ENCODE data around the gene DIDO1. TPM values are rescaled to one million over a fixed set of nuclear protein-coding genes. Genes with fewer than 3 reads are reported as not detected.

DIDO1 gene
- total RNA-seq, 1 donor from 2014 or later, result 58.1 TPM

DNA sequence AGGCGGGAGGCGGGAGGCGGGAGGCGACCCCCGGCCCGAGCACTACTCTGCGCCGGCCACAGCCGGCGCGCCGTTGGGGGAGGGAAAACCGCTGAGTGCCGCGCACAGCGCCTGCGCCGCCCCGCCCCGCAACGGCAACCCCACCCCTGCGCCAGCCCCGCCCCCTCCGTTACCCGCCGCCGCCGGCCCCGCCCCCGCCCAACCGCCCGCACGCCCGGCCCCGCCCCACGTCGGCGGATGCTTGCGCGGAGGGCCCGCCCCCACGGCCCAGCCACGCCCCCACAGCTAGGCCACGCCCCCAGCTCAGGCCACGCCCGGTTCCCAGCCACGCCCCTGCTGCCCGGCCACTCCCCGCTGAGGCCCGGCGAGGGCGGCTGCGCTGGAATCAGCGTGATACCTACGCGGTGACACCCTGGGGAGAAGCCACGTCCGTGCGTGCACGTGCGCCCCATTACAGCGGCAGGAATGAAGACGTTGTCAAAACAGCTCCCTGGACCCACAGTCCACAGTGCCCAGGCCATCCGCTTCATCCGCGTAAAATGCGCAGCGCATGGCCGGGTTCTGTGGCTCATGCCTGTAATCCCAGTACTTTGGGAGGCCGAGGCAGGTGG lies 64.5 kb downstream of the DIDO1 start, which contains the start of gene TCFL5:
TCFL5 (minus strand) TSS at position 97 of the 611 bp plus-strand sequence. CDS start 152 bp downstream, outside the sequence.
- Mint-ChIP-seq H3K27ac (no peak within 1 kb of the TSS), H3K27me3 (peaks cover 18% of the 10 kb centered on the region), H3K4me1 (ENCODE audit: unreplicated experiment) (peaks cover 20% of the 10 kb centered on the region), H3K9me3 (no peaks in the 10 kb centered on the region), H3K36me3 (peaks cover 19% of the 10 kb centered on the region), H3K4me3 (peak within 1 kb of the TSS; percentile 85)
- TF ChIP-seq, protein P1, sequence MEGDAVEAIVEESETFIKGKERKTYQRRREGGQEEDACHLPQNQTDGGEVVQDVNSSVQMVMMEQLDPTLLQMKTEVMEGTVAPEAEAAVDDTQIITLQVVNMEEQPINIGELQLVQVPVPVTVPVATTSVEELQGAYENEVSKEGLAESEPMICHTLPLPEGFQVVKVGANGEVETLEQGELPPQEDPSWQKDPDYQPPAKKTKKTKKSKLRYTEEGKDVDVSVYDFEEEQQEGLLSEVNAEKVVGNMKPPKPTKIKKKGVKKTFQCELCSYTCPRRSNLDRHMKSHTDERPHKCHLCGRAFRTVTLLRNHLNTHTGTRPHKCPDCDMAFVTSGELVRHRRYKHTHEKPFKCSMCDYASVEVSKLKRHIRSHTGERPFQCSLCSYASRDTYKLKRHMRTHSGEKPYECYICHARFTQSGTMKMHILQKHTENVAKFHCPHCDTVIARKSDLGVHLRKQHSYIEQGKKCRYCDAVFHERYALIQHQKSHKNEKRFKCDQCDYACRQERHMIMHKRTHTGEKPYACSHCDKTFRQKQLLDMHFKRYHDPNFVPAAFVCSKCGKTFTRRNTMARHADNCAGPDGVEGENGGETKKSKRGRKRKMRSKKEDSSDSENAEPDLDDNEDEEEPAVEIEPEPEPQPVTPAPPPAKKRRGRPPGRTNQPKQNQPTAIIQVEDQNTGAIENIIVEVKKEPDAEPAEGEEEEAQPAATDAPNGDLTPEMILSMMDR (conservative IDR thresholded peaks at IDR 0.05), result no peak
- DNase-seq (ENCODE audit: extremely low spot score, unreplicated experiment), result peak; percentile 98

DNA sequence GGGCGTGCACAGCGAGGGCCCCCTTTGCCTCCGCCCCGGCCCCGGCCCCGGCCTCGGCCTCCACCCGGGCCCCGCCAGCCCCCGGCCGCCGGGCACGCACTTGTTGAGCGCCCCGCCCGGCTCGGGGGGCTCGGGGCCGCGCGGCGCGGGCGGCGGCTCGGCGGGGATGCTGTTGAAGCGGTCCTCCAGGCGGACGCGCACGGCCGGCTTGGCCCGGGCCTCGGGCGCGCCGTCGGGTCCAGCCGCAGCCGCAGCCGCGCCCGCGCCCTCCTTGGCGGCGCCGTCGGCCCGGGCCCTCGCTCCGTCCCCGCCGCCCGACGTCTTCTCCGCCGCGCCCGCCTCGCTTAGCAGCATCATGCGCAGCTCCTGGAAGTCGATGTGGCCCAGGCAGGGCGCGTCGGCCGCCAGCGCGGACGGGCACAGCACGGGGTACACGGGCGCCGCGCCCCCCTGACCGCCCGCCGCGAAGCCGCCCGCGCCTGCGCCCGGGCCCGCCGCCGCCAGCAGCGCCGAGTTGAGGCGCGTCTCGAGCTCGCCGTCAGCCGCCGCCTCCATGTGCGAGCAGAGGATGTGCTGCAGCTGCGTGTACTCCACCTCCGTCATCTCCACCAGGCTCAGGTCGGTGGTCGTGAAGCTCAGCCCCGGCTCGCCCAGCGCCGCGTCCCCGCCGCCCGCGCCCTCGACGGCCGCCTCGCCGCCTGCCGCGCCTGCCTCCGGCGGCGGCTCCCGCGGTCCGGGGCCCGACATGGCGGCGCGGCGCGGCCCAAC lies 65.2 kb downstream of the DIDO1 start:
- no peaks in the 10 kb centered on the region for H3K9me3 Mint-ChIP-seq
- TF ChIP-seq, protein P1 (conservative IDR thresholded peaks at IDR 0.05), result no peak
- no peak for DNase-seq (ENCODE audit: extremely low spot score, unreplicated experiment)
- peaks cover 18% of the 10 kb centered on the region for H3K27me3 Mint-ChIP-seq
- H3K27ac Mint-ChIP-seq, result no peak overlapping the region
- H3K4me1 Mint-ChIP-seq (ENCODE audit: unreplicated experiment), result peaks cover 20% of the 10 kb centered on the region
- peaks cover 19% of the 10 kb centered on the region for H3K36me3 Mint-ChIP-seq
- no peak overlapping the region for H3K4me3 Mint-ChIP-seq

DNA sequence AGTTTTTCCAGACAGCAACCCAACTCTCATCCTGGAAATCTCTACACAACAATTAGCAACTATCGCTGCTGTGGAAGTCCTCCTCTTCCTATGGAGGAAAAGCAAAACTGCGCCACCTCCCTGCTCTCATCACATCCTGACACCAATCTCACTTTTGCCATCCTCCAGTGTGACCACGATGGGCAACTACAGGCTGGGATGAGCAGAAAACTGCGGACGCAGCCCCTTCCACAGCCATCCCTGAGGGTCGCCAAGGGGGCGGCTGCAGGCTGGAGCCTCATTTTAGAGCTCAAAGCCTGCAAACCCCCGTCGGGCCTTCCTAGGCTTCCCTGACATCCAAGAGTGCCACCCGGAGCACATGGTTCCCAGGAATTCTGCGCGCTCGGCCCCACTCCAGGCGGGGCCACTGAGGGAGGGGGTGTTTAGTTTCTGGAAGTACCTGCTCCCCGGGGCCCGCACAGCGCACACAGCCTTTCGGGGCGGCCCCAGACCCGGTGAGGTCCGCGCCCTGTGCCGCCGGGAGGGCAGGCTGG lies 65.8 kb downstream of the DIDO1 start:
- H3K27me3 Mint-ChIP-seq, result peaks cover 18% of the 10 kb centered on the region
- TF ChIP-seq, protein P1 (conservative IDR thresholded peaks at IDR 0.05), result no peak
- no peaks in the 10 kb centered on the region for H3K9me3 Mint-ChIP-seq
- H3K4me3 Mint-ChIP-seq, result peak overlapping the region; percentile 85
- no peak for DNase-seq (ENCODE audit: extremely low spot score, unreplicated experiment)
- H3K4me1 Mint-ChIP-seq (ENCODE audit: unreplicated experiment), result peaks cover 20% of the 10 kb centered on the region
- H3K27ac Mint-ChIP-seq, result peak overlapping the region; percentile 36
- peaks cover 19% of the 10 kb centered on the region for H3K36me3 Mint-ChIP-seq

DNA sequence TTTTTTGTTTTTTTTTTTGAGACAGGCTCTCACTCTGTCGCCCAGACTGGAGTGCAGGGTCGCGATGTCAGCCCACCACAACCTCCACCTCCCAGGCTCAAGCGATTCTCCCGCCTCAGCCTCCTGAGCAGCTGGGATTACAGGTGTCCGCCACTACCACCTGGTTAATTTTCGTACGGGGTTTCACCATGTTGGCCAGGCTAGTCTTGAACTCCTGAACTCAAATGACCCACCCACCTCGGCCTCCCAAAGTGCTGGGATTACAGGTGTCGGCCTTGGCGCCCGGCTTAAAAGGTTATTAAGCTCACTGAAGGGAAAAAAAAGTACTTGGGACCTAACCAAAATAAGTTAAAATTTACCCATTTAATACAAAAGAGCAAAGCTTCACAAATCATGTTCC lies 66.6 kb downstream of the DIDO1 start:
- Mint-ChIP-seq H3K27me3 (peaks cover 18% of the 10 kb centered on the region), H3K4me1 (ENCODE audit: unreplicated experiment) (peaks cover 20% of the 10 kb centered on the region), H3K36me3 (peaks cover 21% of the 10 kb centered on the region), H3K9me3 (no peaks in the 10 kb centered on the region), H3K4me3 (peak overlapping the region; percentile 85), H3K27ac (no peak overlapping the region)
- TF ChIP-seq, protein P1 (conservative IDR thresholded peaks at IDR 0.05), result no peak
- no peak for DNase-seq (ENCODE audit: extremely low spot score, unreplicated experiment)

DNA sequence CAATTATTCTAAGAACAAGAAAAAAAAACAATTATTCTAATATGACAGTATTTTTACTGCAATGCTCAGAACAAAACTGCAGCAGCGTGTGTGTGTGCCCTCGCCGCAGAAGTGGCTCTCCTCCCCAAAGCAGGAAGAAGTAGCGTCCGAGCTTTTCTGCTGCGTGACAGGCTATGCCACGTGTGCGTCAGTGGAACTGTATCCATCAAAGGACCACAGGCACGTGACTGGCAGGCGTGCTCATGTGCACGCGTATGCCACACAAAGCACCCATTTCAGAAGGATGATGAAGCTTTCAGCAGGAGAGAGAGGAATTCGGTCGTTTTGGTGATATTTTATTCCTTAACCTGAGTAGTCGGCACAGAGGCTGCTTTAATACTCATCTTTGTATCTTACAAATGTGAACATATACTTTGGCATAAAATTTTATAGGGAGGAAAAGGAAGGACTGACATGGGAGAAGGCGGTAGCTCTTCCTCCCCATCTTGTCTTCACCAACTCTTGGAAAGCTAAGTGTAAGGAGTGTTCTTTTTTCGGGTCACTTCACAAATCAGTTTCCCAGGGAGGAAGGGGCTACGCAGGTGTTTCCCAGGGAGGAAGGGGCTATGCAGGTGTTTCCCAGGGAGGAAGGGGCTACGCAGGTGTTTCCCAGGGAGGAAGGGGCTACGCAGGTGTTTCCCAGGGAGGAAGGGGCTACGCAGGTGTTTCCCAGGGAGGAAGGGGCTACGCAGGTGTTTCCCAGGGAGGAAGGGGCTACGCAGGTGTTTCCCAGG lies 68.1 kb downstream of the DIDO1 start:
- Mint-ChIP-seq H3K4me1 (ENCODE audit: unreplicated experiment) (peaks cover 20% of the 10 kb centered on the region), H3K4me3 (peak overlapping the region; percentile 65), H3K9me3 (no peaks in the 10 kb centered on the region), H3K36me3 (peaks cover 26% of the 10 kb centered on the region), H3K27me3 (peaks cover 18% of the 10 kb centered on the region), H3K27ac (no peak overlapping the region)
- no peak for DNase-seq (ENCODE audit: extremely low spot score, unreplicated experiment)
- TF ChIP-seq, protein P1 (conservative IDR thresholded peaks at IDR 0.05), result no peak

All from type B pancreatic cell (in vitro differentiated cells).